Omental fat pad (tissue), 4 donors: ENCODE results near the gene IDH3A. TPM values are rescaled to one million over a fixed set of nuclear protein-coding genes. Genes with fewer than 3 reads are reported as not detected.

Experiments used
- ATAC-seq: fragments of 150-250 bp; one replicate; pipeline ENCODE4 v1.9.1; 2016; ENCODE audit warnings: mild to moderate bottlenecking, moderate library complexity; ENCODE audit not compliant: low FRiP score
- DNase-seq: peaks from one replicate; pipeline ENCODE4 v3.0.0-alpha.2; 2019; ENCODE audit warnings: low spot score
- CTCF ChIP-seq, 3 donors: fragments of 450-650 bp; IDR thresholded peaks; one replicate each; pipeline ENCODE4 v1.5.1; 2016 to 2017; ENCODE audit warnings: antibody characterized with exemption in 3 of 3, mild to moderate bottlenecking in 3 of 3, moderate library complexity in 2 of 3
- total RNA-seq, 4 donors: library from RNA; depleted of rRNA; stranded (reverse); fragments of >200 nt; gene quantifications; one replicate each; pipeline ENCODE4 v1.1.0, GENCODE V29; 2016

The IDH3A gene
- total RNA-seq, 4 donors from 2014 or later: 67.4 to 94.5 (median 70.0) TPM

GRCh38 chr15:78207641-78208340 lies 58.6 kb downstream of the IDH3A start:
- no peak for ATAC-seq
- no peak for DNase-seq
- no peak for TF ChIP-seq CTCF (IDR thresholded peaks at IDR 0.05)

GRCh38 chr15:78208341-78208844 lies 59.2 kb downstream of the IDH3A start:
- TF ChIP-seq CTCF (IDR thresholded peaks at IDR 0.05): no peak
- ATAC-seq: no peak
- DNase-seq: no peak

- ATAC-seq: no peak
- no peak for TF ChIP-seq CTCF (IDR thresholded peaks at IDR 0.05)
- DNase-seq: no peak
Measured at GRCh38 chr15:78208887-78209645, 59.9 kb downstream of the IDH3A start.

GRCh38 chr15:78209646-78210348 lies 60.6 kb downstream of the IDH3A start:
- ATAC-seq (no peak), DNase-seq (no peak)
- TF ChIP-seq CTCF (IDR thresholded peaks at IDR 0.05): no peak

GRCh38 chr15:78210349-78210717 lies 61.2 kb downstream of the IDH3A start:
- no peak for ATAC-seq
- DNase-seq: no peak
- no peak for TF ChIP-seq CTCF (IDR thresholded peaks at IDR 0.05)

- DNase-seq (no peak), ATAC-seq (no peak)
- TF ChIP-seq CTCF (IDR thresholded peaks at IDR 0.05): no peak
Measured at GRCh38 chr15:78211189-78211921, 62.2 kb downstream of the IDH3A start.
